ENCODE measurements around the gene TP53I13. TPM values are rescaled to one million over a fixed set of nuclear protein-coding genes. Genes with fewer than 3 reads are reported as not detected.

The TP53I13 gene, protein sequence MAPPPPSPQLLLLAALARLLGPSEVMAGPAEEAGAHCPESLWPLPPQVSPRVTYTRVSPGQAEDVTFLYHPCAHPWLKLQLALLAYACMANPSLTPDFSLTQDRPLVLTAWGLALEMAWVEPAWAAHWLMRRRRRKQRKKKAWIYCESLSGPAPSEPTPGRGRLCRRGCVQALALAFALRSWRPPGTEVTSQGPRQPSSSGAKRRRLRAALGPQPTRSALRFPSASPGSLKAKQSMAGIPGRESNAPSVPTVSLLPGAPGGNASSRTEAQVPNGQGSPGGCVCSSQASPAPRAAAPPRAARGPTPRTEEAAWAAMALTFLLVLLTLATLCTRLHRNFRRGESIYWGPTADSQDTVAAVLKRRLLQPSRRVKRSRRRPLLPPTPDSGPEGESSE
- total RNA-seq: 100 to 1,000 TPM in 1 of 4 donors, 10 to 100 TPM in 3; 47.8 to 144 (median 87.7) TPM

DNA sequence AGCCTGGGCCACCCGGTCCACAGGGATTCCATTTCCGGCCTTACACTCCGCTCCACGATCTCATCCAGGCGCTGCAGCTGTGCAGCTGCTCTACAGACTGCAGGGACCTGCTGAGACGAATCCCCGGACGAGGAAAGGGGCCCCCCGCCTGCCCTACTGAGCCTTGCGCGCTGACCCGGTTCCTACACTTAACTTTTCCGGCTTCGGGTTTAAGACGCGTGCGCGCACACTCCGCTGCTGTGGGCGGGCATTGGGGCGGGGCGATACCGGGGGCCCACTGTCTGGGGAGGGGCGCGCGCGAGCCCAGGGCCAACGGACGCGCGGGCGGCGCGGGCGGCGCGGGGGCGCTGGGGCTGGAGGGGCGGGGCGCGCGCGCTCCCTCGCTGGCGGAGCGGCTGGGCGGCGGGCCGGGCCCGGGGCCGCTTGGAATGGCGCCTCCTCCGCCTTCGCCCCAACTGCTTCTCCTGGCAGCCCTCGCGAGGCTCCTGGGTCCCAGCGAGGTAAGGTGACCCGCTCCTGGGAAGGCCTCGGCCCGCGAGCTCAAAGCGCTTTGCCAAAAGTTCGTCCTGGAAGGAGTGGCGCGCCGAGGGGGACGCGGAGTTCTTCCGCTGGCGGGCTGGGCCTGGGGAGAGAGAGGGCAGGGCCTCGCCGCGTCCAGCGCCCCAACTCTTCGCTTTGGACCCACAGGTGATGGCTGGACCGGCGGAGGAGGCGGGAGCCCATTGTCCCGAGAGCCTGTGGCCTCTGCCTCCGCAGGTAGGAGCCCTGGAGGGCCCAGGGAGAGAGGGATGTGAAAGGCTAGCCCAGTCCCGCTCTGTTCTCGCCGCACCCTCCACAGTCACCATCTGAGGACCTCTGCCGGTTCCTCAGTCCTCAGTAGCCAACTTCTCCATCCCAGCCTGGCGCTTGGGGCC lies at the start of gene TP53I13:
TSS of gene TP53I13 (plus strand) at position 371 of the 914 bp plus-strand sequence. CDS start at position 429, 58 bp downstream.
- in situ Hi-C loops (cut with MboI; ENCODE audit: low pct_ligation_motif_present in 1 of 4, low pct_unique_long_range_greater_than_20kb in 1 of 4, low sequenced_read_pairs in 3 of 4) (no loop called here), intact Hi-C loops (cut with DNase I; ENCODE audit: low total_unique reads) (no loop called here)
- TF ChIP-seq, protein P1, sequence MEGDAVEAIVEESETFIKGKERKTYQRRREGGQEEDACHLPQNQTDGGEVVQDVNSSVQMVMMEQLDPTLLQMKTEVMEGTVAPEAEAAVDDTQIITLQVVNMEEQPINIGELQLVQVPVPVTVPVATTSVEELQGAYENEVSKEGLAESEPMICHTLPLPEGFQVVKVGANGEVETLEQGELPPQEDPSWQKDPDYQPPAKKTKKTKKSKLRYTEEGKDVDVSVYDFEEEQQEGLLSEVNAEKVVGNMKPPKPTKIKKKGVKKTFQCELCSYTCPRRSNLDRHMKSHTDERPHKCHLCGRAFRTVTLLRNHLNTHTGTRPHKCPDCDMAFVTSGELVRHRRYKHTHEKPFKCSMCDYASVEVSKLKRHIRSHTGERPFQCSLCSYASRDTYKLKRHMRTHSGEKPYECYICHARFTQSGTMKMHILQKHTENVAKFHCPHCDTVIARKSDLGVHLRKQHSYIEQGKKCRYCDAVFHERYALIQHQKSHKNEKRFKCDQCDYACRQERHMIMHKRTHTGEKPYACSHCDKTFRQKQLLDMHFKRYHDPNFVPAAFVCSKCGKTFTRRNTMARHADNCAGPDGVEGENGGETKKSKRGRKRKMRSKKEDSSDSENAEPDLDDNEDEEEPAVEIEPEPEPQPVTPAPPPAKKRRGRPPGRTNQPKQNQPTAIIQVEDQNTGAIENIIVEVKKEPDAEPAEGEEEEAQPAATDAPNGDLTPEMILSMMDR (IDR thresholded peaks at IDR 0.05): no peak
- TF ChIP-seq POLR2AphosphoS5 (IDR thresholded peaks at IDR 0.05) (peak; percentile 78 to 92 (median 89)), POLR2A (IDR thresholded peaks at IDR 0.05) (peak; percentile 80)

DNA sequence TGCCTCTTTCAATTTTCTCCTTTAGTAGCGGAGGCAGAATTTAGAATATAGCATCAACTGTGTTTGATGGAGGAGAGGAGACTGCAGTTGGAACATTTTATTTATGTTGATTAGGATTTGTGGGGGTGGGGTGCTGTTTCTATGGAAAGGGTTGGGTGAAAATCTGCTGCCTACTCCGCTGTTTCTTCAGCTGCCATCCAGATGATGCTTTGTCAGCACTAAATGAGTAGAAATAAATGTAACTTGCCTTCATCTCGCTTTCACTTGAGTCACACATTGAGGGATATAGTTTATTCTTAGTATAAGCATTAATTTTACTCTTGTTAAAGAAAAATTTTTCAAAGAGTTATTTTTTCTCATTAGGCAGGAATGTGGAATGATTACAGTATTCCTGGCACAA lies 43.8 kb upstream of the TP53I13 start:
- 94 to 96% methylated on average over 3 of the region's 3 CpGs for WGBS, 2 donors (ENCODE audit: low coverage in 1 of 2)
- no peak for DNase-seq
- Histone ChIP-seq H3K9me3 (no peaks in the 10 kb centered on the region), H3K4me3 (no peak overlapping the region), H3K27ac (no peak overlapping the region), H3K4me1 (no peaks in the 10 kb centered on the region), H3K27me3 (no peaks in the 10 kb centered on the region), H3K36me3 (peaks cover 0 to 49% (median 14%) of the 10 kb centered on the region in 4 donors)
- no peak for TF ChIP-seq POLR2A (IDR thresholded peaks at IDR 0.05)
- TF ChIP-seq, protein P1 (IDR thresholded peaks at IDR 0.05): no peak
- TF ChIP-seq EP300 (IDR thresholded peaks at IDR 0.05; ENCODE audit: low read depth): no peak
- TF ChIP-seq POLR2AphosphoS5 (IDR thresholded peaks at IDR 0.05): no peak
- intact Hi-C loops (cut with DNase I; ENCODE audit: low total_unique reads) (no loop called here), in situ Hi-C loops (cut with MboI; ENCODE audit: low pct_ligation_motif_present in 1 of 4, low pct_unique_long_range_greater_than_20kb in 1 of 4, low sequenced_read_pairs in 3 of 4) (loop anchor here in 1 of 4 donors (25.0 kb wide), 1 partner anchor 162 kb away; no protein-coding TSS in a partner anchor)

More for the DNA sequence above, at the start of gene TP53I13:
- Histone ChIP-seq H3K27me3 (no peaks in the 10 kb centered on the region), H3K27ac (peak within 1 kb of the TSS; percentile 94 to 97 (median 95)), H3K4me1 (peaks cover 15 to 55% (median 38%) of the 10 kb centered on the region in 4 donors), H3K4me3 (peak within 1 kb of the TSS; percentile 58 to 74 (median 61)), H3K9me3 (no peaks in the 10 kb centered on the region), H3K36me3 (no peaks in the 10 kb centered on the region)
- DNase-seq: peak; percentile 94
- 1% methylated on average over 69 of the region's 85 CpGs; no CpG with 5 or more reads in 1 of the 2 donors for WGBS, 2 donors (ENCODE audit: low coverage in 1 of 2)

- Histone ChIP-seq H3K27me3 (no peaks in the 10 kb centered on the region), H3K27ac (no peak overlapping the region), H3K36me3 (peaks cover 0 to 50% (median 14%) of the 10 kb centered on the region in 4 donors), H3K4me1 (no peaks in the 10 kb centered on the region), H3K9me3 (no peaks in the 10 kb centered on the region), H3K4me3 (no peak overlapping the region)
- DNase-seq: no peak
- in situ Hi-C loops (cut with MboI; ENCODE audit: low pct_ligation_motif_present in 1 of 4, low pct_unique_long_range_greater_than_20kb in 1 of 4, low sequenced_read_pairs in 3 of 4): loop anchor here in 1 of 4 donors (25.0 kb wide), 1 partner anchor 164 kb away; no protein-coding TSS in a partner anchor
- WGBS, 2 donors (ENCODE audit: low coverage in 1 of 2): 89 to 92% methylated on average over 2 to 3 of the region's 3 CpGs
- intact Hi-C loops (cut with DNase I; ENCODE audit: low total_unique reads): no loop called here
- TF ChIP-seq POLR2A (IDR thresholded peaks at IDR 0.05) (no peak), EP300 (IDR thresholded peaks at IDR 0.05; ENCODE audit: low read depth) (no peak), POLR2AphosphoS5 (IDR thresholded peaks at IDR 0.05) (no peak)
- TF ChIP-seq, protein P1 (IDR thresholded peaks at IDR 0.05): no peak
These were observed 42.2 kb upstream of the TP53I13 start for GRCh38 chr17:29526322-29526721.

DNA sequence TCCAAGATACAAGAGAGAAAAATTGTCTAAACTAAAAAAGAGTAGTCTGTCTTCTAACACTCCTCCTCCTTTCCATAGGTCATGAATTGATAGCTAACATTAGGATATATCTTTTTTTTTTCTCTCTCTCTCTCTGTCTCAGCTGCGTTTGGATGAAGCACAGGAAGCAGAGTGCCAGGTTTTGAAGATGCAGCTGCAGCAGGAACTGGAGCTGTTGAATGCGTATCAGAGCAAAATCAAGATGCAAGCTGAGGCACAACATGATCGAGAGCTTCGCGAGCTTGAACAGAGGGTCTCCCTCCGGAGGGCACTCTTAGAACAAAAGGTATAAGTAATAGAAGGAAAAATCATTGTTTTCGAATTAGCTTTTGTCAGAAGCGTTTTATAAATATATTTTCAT lies 34.5 kb upstream of the TP53I13 start:
- Histone ChIP-seq H3K9me3 (no peaks in the 10 kb centered on the region), H3K4me3 (no peak overlapping the region), H3K4me1 (no peaks in the 10 kb centered on the region), H3K27ac (no peak overlapping the region), H3K27me3 (no peaks in the 10 kb centered on the region), H3K36me3 (peaks cover 0 to 33% (median 14%) of the 10 kb centered on the region in 4 donors)
- DNase-seq: no peak
- WGBS, 2 donors (ENCODE audit: low coverage in 1 of 2): 92 to 93% methylated on average over 8 of the region's 8 CpGs
- in situ Hi-C loops (cut with MboI; ENCODE audit: low pct_ligation_motif_present in 1 of 4, low pct_unique_long_range_greater_than_20kb in 1 of 4, low sequenced_read_pairs in 3 of 4): loop anchor here in 3 of 4 donors (10.0 to 25.0 kb wide), 3 partner anchors 159 to 172 kb away; no protein-coding TSS in a partner anchor
- TF ChIP-seq POLR2AphosphoS5 (IDR thresholded peaks at IDR 0.05) (no peak), POLR2A (IDR thresholded peaks at IDR 0.05) (no peak), EP300 (IDR thresholded peaks at IDR 0.05; ENCODE audit: low read depth) (no peak)
- TF ChIP-seq, protein P1 (IDR thresholded peaks at IDR 0.05): no peak
- intact Hi-C loops (cut with DNase I; ENCODE audit: low total_unique reads): no loop called here

Measured in transverse colon (tissue), 4 donors.